SK-N-SH treated with all-trans-retinoic acid at 6 μM for 48 hours (cell line): ENCODE data around the gene NUDT1.

Experiments used
- ARNTL ChIP-seq: fragments of 450-650 bp; formaldehyde crosslinking; IDR thresholded peaks from 2 replicates; pipeline ENCODE4 v1.5.0; 2020; ENCODE audit warnings: low read depth, mild to moderate bottlenecking, moderate library complexity, borderline replicate concordance
- BACH2 ChIP-seq: fragments of 250-450 bp; sonication (Bioruptor Pico); IDR thresholded peaks from 2 replicates; pipeline ENCODE4 v1.9.0; 2021; ENCODE audit warnings: mild to moderate bottlenecking, borderline replicate concordance
- CREB5 ChIP-seq: fragments of 250-450 bp; sonication (Bioruptor Pico); IDR thresholded peaks from 2 replicates; pipeline ENCODE4 v1.5.1; 2020; ENCODE audit warnings: low read depth, mild to moderate bottlenecking, moderate library complexity
- CSDC2 ChIP-seq: fragments of 250-450 bp; sonication (Bioruptor Pico); IDR thresholded peaks from 2 replicates; pipeline ENCODE4 v1.5.0; 2020; ENCODE audit warnings: mild to moderate bottlenecking, moderate library complexity
- CSRNP3 ChIP-seq: fragments of 250-450 bp; sonication (Bioruptor Pico); IDR thresholded peaks from 2 replicates; pipeline ENCODE4 v1.5.1; 2021; ENCODE audit warnings: mild to moderate bottlenecking, moderate library complexity
- ESRRG ChIP-seq: fragments of 250-450 bp; sonication (Bioruptor Pico); IDR thresholded peaks from 2 replicates; pipeline ENCODE4 v1.6.1; 2021; ENCODE audit warnings: mild to moderate bottlenecking
- GLIS3 ChIP-seq: fragments of 250-450 bp; sonication (Bioruptor Pico); IDR thresholded peaks from 2 replicates; pipeline ENCODE4 v1.5.0; 2020; ENCODE audit warnings: mild to moderate bottlenecking, moderate library complexity
- ISL1 ChIP-seq: fragments of 250-450 bp; sonication (Bioruptor Pico); IDR thresholded peaks from 2 replicates; pipeline ENCODE4 v2.1.2; 2022; ENCODE audit warnings: mild to moderate bottlenecking, moderate library complexity
- OSR1 ChIP-seq: fragments of 250-450 bp; sonication (Bioruptor Pico); IDR thresholded peaks from 2 replicates; pipeline ENCODE4 v1.8.0; 2022; ENCODE audit warnings: moderate library complexity, mild to moderate bottlenecking, inconsistent platforms
- PPARA ChIP-seq: fragments of 250-450 bp; sonication (Bioruptor Pico); IDR thresholded peaks from 2 replicates; pipeline ENCODE4 v1.5.0; 2020; ENCODE audit warnings: mild to moderate bottlenecking, borderline replicate concordance
- RARB ChIP-seq: fragments of 250-450 bp; sonication (Bioruptor Pico); IDR thresholded peaks from 2 replicates; pipeline ENCODE4 v1.8.0; 2021; ENCODE audit warnings: mild to moderate bottlenecking, moderate library complexity
- SNAI2 ChIP-seq: fragments of 250-450 bp; sonication (Bioruptor Pico); IDR thresholded peaks from 2 replicates; pipeline ENCODE4 v1.5.0; 2020; ENCODE audit warnings: mild to moderate bottlenecking, moderate library complexity
- TOX ChIP-seq: fragments of 250-450 bp; sonication (Bioruptor Pico); IDR thresholded peaks from 2 replicates; pipeline ENCODE4 v1.8.0; 2021; ENCODE audit warnings: mild to moderate bottlenecking, moderate library complexity, borderline replicate concordance
- TF ChIP-seq, protein P1 (sequence below): fragments of 250-450 bp; sonication (Bioruptor Pico); IDR thresholded peaks from 2 replicates; pipeline ENCODE4 v1.8.0; 2020; ENCODE audit warnings: mild to moderate bottlenecking, moderate library complexity, borderline replicate concordance

GRCh38 chr7:2205036-2205780, 36.8 kb upstream of the NUDT1 start:
- TF ChIP-seq PPARA (CRISPR knock-in tag) (no peak), ISL1 (CRISPR knock-in tag) (no peak), ESRRG (CRISPR knock-in tag) (no peak), RARB (CRISPR knock-in tag) (no peak), ARNTL (no peak), CSRNP3 (no peak), OSR1 (CRISPR knock-in tag) (no peak), BACH2 (CRISPR knock-in tag) (no peak), TOX (CRISPR knock-in tag) (no peak), CSDC2 (no peak), CREB5 (CRISPR knock-in tag) (no peak), GLIS3 (CRISPR knock-in tag) (no peak), SNAI2 (CRISPR knock-in tag) (no peak)
- TF ChIP-seq, protein P1, sequence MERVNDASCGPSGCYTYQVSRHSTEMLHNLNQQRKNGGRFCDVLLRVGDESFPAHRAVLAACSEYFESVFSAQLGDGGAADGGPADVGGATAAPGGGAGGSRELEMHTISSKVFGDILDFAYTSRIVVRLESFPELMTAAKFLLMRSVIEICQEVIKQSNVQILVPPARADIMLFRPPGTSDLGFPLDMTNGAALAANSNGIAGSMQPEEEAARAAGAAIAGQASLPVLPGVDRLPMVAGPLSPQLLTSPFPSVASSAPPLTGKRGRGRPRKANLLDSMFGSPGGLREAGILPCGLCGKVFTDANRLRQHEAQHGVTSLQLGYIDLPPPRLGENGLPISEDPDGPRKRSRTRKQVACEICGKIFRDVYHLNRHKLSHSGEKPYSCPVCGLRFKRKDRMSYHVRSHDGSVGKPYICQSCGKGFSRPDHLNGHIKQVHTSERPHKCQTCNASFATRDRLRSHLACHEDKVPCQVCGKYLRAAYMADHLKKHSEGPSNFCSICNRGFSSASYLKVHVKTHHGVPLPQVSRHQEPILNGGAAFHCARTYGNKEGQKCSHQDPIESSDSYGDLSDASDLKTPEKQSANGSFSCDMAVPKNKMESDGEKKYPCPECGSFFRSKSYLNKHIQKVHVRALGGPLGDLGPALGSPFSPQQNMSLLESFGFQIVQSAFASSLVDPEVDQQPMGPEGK (CRISPR knock-in tag) = no peak
